ENCODE results near the gene CEP128.

DNA sequence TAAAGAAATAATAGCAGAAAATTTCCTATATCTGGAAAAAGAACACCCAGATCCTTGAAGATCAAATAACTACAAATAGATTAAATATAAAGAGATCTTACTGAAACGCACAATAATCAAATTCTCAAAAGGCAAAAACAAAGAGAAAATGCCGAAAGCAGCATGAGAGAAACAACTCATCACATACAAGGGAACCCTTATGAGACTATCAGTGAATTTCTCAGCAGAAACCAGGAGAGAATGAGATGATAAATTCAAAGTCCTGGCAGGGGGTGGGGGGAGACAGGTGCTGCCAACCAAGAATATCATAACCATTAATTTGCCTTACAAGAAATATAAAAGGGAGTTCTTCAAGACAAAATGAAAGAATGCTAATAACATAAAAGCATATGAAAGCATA, 73.7 kb downstream of the CEP128 start:
- TF ChIP-seq, protein P1, sequence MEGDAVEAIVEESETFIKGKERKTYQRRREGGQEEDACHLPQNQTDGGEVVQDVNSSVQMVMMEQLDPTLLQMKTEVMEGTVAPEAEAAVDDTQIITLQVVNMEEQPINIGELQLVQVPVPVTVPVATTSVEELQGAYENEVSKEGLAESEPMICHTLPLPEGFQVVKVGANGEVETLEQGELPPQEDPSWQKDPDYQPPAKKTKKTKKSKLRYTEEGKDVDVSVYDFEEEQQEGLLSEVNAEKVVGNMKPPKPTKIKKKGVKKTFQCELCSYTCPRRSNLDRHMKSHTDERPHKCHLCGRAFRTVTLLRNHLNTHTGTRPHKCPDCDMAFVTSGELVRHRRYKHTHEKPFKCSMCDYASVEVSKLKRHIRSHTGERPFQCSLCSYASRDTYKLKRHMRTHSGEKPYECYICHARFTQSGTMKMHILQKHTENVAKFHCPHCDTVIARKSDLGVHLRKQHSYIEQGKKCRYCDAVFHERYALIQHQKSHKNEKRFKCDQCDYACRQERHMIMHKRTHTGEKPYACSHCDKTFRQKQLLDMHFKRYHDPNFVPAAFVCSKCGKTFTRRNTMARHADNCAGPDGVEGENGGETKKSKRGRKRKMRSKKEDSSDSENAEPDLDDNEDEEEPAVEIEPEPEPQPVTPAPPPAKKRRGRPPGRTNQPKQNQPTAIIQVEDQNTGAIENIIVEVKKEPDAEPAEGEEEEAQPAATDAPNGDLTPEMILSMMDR (IDR thresholded peaks at IDR 0.05) = no peak
- TF ChIP-seq POLR2A (IDR thresholded peaks at IDR 0.05) = no peak
